RPMI7951 (cell line): ENCODE measurements around the gene COPZ1. TPM values are rescaled to one million over a fixed set of nuclear protein-coding genes. Genes with fewer than 3 reads are reported as not detected.

ENCODE experiments used
- DNase-seq: peaks from one replicate; pipeline ENCODE4 v3.0.0-alpha.2; 2012; ENCODE audit warnings: low read depth
- total RNA-seq: library from RNA; depleted of rRNA; stranded (reverse); fragments of >200 nt; shearing (Covaris generic); gene quantifications from 2 replicates; pipeline ENCODE4 v1.2.3, GENCODE V29; 2014

The COPZ1 gene
- total RNA-seq, 1 experiment from 2014 or later: 171 TPM

DNA sequence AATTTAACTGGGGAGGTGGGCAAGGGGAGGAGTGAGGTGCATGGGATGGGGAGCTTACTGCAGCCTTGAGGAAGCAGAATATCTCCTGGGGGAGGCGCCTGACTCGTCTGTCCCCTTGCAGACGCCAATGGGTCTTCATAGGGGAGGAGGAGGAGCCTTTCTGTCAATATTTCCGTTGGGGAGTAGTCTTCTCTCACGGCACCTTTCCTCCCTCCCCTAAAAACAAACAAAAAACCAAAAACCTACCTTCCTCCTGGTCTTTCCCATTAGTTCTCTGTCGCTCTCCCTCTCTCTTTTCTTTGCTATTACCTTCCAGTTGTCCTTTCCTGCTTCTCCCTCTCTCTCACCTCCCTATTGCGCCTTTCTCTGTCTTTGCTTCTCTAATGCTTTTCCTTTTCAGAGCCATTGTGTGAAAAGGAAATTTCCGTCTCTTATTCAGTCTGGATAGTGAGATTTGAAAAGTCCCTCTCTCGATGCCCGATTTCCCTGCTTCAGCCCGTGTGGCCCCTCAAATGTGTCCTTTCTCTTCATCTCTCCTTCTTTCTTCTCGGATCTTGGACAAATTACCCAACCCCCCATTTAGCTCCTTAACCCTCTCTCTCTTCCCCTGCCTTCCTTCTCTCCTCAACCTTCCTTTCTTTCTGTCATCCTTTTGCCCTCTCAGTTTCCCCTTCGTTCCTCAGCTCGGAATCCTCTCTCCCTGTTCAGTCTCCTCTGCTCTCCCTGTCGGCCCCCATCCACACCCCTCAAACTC, 33.4 kb downstream of the COPZ1 start:
- DNase-seq: peak; percentile 63

DNA sequence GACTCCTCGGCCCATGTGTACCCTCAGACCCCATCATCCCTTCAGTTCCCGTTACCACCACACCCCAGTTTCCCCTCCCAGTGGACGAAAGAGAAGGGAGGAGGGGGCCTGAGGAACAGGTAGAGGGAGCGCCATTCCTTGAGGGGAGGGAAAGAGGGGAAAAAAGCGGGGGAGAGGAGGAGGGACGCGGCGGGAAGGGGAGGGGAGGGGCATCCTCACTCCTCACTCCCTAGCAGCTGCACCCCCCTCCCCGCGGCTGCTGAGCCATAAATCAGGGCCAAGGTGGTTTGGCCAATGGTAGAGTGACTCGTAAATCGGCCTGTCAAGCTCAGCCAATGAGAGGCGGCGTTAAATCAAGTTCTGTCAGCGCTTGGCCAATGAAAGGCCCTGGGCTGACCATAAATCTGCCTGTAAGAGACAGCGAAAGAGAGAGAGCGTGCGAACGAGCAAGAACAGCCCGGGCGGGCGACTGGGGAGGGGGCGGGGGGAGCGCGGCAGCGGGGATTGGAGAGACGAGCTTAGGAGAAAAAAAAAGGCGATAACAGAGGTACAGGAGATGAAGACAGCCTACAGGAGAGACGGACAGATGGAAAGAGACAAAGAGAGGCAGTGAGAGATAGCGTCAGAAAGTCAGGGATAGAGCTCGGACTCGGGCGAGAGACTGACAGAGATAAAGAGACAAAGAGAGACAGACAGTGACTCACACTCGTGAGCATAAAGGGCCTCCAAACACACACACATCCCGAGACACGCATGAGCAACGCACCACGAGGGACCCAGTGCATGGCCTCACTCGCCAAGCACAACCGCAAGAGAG, 34.2 kb downstream of the COPZ1 start:
- DNase-seq: peak; percentile 99

DNA sequence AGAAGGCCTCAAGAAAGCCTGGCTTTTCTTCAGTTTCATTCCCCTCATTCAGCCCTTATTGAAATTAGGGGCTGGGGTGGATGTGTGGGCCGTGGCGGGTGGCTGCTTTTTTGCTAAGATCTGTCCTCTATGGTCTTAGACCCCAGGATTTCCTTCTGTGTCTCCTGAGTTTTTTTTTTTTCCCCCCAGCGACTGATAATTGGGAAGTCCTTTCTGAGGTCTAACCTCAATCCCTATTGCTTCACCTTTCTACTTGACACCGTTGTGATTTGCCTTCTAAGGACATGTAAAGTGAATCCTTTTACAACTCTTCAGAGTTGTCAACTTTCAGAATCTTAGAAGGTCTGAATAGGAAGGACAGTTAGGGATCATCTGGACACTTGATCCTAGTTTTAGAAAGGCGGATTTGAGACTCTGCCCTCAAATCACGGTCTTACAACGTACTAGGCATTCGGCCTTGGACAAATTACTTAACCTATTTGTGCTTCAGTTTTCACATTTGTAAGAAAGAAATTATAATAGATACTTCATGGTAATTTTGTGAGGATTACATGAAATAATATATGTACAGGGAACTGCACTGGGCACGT, 34.9 kb downstream of the COPZ1 start:
- no peak for DNase-seq

DNA sequence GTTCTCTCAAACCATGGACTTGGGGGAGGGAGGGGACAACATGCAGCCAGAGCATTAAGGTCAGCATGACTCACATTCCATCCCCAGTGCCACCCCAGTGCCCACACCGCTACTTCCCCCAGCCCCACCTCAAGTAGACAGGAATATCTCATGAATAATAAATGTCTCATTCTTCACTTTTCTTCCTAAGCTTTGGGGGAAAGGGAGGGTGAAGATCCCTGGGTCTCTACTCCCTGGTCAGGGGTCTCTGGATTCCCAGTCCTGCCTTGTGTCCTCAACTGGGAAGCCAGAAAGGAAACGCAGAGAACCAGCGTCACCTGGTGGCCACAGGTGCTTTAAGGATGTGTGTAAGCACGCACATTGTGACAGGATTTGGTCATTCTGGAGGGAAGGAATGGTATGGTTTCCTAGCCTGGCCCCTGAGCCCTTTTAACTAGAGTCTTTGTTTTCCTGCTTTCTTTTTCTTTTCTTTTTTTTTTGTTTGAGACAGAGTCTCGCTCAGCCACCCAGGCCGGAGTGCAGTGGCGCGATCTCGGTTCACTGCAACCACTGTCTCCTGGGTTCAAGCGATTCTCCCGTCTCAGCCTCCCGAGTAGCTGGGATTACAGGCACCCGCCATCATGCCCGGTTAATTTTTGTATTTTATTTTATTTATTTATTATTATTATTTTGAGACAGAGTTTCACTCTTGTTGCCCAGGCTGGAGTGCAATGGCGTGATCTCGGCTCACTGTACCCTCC, 36.0 kb downstream of the COPZ1 start:
- peak; percentile 73 for DNase-seq

DNA sequence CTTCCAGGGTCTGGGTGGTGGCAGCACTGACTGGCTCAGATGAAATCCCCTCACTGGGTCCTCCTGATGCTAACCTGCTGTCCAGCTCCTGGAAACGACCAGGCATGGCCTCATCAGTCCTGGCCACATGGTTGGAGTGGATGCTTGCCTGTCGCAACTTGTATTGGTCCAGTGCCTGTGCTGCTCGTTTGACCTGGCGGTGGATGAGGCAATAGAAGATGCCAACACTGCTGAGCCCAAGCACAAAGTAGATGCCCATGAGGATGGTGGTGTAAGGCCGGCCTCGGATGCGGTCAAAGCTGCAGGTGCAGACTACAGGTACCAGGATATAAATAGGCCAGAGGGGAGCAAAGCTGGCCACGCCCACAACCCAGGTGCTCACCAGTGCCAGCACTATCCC, 38.1 kb downstream of the COPZ1 start:
- no peak for DNase-seq

DNA sequence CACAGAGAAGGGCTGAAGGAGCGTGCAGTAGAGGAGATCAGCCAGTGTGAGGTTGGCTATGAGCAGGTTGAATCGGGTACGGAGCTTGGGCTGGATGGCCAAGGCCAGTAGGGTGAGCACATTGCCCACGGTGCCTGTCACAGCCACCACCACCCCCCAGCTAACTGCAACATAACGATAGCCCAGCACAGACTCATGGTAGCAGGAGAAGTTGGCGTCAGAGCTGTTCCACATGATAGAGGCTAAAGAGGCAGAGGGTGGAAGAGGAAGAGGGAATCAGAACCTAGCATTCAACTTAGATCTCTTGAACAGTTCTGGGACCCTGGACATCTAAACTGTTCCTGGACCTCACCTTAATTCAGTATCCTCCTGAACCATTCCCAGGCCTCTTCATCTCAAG, 38.7 kb downstream of the COPZ1 start:
- no peak for DNase-seq

DNA sequence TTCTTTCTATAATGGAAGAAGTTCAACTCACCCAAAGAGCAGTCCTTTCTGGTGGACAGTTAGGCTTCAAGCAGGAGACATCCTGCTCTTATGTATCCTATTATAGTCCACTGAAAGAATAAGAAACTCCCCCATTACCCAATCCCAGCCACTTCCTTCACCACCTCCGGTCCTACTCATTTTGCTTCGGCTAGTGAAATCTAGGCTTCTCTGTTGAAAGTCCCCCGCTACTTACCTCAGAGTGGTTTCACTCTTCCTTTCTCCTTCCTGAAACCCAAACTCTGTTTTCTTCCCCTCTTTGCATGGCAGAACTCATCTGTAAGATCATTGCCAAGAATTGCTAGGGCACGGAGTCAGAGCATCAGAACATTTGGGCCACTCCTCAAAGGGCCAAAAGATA, 39.5 kb downstream of the COPZ1 start, which contains the start of gene GPR84:
TSS of gene GPR84 (minus strand) at position 74 of the 400 bp plus-strand sequence. CDS start 635 bp downstream, outside the sequence.
- DNase-seq: peak; percentile 32

DNA sequence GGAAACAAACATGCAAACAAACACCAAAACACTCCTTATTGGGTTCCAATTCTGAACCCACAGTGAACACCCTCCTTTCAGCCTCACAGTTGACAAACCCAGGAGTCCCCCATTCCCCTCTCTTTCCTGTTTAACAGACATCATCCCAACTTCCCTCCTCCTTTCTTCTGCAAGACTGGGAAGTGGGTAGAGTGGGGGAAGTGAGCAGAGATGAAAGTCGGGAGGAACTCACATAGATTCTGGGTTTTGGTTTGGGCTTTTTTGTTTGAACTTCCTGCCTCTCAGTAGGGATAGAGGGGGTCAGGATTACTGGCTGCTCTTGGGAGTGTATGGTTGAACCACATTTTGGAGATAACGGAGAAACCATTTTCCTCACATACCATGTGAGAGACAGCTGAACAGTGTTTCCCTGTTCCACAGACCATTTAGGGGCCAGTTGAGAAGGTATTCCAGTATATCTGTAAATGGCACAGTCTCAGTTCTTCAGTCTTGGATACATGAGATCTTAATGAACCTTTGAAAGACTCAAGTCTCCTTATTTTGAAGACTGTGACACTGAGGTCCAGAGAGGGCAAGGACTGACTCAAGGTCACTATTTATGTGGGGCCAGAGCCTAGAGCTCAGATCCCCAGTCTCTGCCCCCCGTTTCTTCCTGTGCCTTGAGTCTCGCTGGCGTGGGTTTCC, 43.2 kb downstream of the COPZ1 start:
- no peak for DNase-seq

DNA sequence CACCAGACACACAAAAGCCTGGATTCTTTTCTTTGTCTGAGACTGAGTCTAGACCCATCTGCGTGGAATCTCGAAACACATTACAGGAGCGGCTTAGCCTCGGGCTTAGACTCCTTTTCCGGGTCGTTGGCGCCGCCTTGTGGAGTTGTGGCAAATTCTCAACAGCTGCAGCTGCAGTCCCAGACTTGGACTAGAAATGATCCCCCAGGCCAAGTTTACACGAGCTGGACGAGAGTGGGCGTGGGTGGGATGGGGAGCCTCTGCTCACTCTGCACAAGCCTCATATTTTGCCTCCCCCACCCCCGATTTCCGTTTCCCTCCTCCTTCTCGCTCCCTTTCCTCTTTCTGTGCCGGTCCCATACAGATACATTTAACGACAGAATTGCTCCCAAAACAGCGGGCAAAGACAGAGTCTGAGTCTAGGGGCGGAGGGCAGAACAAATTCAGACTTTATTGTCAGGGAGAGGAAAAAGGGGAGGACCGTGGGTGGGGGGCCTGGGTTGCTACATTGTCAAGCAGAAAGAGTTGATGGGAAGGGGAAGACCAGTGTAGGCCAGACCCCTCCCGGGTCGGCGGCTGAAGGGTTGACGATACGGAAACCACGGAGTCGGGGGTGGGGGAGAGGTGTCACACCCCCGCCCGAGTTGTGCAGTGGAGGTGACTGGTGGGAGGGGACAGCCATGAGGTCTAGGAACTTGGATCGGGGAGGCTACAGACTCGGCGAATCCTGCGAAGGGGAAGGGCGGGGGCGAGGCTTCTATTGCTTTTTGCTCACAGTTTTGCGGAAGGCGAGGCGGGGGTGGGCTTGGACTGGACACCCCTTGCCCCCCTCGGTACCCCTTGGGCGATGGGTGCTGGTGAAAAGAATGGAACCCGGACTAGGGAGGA, 44.0 kb downstream of the COPZ1 start:
- DNase-seq: peak; percentile 80

DNA sequence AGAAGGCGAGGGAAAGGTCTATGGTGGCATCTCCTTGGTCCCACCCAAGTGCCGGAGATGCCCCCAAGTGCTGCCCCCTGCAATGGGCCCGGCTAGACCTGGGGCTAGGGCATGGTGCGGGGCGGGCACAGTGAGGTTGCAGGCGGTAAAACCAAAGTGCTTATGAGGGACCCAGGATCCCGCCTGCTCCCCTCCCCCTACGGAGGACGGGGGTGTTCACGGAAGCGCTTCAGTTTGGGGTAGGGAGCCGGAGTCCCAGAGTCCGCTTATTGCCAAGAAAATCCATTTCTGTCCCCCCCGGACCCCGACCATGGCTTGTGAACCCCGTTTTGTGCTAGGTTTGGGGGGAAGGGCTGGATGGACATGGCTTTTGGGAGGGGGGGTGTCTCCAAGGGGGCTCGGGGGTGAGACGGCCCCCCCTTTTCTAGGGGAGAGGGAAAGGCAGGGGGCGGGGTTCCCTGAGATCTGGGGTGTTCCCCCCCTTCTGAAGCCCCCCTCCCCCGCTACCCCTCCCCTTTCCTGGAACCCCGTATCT, 44.7 kb downstream of the COPZ1 start:
- no peak for DNase-seq

DNA sequence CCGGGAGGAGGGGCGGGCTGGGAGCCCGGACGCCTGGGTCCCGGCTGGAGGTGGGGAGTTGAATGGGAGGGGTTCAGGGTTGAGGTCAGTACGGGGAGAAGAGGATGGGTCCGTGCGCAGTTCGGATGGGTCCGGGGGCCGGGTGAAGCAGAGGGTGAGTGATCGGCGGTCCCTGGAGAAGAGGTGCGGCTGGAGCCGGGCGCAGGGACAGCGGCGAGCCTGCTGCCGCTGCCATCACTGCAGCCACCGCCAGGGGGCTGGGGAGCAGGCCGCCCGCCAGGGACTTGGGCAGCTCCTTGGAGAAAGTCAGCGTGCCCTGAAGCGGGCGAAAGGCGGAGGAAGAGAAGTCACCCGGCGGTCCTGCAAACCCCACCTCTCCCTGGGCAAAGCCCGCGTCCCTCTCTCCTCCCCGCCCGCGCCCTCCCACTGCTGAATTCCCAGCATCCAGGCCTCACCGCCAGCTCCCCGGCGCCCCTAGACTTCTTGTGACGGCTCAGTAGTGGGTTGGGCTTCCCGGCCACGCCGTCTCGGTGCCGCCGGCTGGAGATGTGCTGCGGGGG, 45.3 kb downstream of the COPZ1 start:
- DNase-seq: peak; percentile 82

DNA sequence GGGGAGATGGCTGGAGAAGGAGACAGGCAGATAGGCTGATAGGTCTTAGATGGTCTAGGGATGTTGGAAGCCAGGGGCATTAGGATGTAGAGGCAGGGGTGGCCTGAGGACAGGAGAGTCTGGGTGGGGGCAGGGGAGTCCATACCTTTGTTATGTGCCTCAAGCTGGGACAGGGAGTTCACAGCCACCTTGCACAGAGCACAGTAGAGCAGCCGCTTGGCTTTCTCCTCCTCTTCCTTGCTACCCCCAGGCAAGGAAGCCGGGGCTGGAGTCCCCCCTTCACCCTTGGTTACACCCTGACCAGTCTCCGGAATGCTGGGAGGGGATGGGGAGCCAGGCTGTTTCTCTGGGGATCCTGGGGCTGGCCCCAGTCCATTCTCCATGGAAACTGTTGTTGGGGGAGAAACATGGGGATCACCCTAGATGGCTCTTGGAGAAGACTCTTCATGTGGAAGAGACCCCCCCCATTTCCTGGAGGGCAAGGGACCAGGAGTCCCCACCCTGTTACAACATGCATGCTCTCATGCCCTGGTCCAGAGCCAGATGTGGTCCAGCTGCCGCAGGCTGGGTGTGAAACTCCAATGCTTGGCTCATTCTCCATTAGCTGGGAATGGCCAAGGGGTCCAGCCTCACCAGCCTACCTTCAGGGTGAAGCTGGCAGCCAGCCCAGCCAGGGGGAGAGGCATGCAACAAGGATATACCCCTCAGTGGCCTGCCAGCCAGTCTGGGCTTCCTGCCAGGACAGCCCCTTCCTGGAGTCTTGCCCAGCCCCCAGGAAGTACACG, 46.6 kb downstream of the COPZ1 start:
- peak; percentile 23 for DNase-seq

DNA sequence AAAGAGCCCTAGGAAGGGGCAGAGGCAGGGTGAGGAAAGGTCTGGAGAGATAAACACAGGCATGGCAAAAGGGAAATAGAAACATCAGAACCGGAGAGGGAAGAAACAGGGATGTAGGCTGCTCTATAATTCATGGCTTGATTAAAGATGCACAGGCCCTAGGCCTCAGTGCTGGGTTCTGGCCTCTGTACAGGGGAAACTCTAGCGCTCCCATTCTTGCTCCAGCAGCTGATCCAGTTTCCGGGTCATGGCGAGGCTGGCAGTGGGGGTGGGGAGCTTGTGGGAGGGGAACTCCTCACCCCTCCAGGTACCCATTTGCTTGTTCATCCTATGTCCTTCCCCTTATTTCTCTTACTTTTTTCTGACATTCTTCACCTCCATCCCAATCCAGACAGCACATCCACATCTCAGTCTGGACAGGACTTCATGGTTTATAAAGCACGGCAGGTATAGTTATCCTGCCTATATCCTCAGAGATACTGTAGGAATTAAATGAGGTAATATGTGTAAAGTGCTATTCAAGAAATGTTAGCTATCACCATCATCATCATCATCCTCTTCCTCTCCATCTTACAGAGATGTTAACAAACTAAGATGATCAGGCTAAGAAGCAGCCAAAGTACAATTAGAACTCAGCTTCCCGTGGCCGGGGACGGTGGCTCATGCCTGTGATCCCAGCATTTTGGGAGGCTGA, 47.3 kb downstream of the COPZ1 start:
- DNase-seq: no peak

DNA sequence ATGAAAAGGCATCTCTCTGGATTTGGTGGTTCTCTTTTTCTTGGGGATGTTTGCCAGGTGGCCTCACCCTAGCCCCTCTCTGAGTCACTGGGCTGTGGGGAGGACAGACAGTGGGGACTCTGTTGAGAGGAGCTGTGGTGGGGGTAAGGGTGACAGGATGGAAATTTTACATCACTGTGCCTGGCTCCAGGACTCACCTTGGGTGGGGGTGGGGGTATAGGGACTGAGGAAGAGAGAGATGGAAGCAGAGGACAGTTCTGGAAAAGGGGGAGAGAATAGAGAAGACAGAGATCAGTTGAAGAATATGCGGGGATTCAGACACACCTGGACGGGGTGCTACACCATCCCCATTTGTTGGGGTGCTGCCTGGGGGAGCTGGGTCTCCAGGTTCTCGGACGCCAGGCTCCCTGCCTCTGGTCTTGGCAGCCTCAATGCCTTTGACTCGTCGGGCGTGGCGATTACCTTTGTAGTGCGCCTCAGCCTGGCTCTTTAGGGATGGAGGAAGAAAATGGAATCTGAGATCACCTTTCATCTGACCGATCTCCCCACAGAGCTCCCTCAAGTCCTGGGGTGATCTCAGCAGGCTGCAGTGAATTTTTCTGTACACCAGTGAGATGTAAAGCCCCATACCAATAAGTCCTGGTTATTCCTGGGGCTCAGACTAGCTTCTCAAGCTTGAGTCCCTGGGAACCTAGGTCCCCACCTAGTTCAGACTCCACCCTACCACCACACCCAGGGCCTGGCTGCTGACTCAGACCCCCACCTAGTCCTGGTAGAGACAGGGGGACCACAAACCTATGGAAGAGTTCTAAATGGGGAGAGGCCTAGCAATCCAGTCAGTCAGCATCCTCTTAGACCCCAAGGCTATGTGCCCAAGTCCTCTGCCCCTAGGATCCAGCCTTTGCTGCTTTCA, 49.0 kb downstream of the COPZ1 start:
- DNase-seq: peak; percentile 30

DNA sequence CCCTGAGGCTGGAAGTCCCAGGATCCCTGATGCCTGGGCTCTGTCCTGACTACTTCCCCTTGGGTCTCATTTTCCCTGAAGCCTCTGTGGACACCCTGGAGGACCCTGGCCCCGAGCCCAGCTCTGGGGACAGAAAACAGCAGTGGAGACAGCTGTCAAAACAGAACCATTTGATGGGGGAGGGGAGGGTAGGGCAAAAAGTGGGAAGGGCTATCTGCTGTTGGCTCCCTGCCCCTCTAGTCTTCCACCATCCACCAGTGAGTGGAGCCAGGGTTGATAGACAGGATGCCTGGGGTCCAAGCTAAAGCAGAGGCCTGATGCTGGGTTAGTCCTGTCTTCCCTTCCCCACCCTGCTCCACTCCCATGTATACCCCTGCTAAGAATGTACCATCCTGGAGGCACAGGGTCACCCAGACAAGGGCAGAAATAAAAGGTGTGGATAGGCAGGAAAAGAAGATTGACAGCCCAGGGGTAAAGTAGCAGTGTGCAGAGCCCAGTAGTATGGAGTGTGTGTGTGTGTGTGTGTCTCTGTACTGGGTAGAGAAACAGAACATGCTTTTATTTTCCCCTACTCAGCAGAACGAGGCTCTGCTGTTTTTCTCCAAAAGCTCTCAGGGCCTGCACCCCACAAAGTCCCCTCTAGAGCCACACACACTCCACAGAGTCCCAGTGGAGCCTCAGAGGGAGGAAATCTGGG, 49.8 kb downstream of the COPZ1 start:
- DNase-seq: no peak

DNA sequence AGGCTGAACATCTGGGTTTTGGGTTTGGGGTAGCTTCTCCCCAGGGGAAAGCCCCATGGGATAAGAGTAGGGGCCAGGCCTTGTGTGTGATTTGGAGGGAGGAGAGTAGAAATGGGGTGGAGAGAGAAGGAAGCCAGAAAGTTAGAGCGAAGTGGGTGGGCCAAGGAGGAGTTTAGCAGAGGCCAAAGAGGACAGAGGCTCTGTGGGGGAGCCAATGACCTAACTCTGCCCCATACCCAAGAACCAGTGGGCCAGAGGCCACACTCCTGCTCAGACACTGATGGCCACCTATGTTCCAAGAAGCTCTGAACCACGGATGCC, 50.3 kb downstream of the COPZ1 start:
- DNase-seq: no peak

DNA sequence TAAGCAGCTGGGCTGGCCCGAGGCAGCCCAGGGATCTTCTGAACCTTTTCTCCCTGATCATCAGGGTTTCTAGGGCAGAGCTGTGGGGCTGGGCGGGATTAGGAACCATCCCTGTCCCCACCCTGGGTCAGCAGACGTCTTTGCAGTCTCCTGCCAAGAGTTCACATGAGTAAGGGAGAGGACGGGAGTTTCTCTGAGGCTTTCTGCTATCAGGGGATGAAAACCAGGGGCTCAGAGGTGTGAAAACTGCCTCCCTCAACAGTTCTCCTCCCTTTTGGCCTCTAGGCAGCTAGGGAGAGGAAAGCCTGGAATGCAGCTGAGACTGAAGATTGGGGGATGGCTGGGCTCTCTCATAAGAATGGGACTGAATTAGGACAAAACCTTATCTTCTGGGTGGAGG, 51.7 kb downstream of the COPZ1 start:
- DNase-seq: no peak
